Activated CD4-positive, alpha-beta T cell treated with anti-CD3 and anti-CD28 coated beads, Interleukin-2, amount 10 ng/mL, durations not matched to agents 7 days and 5 days (primary cell): ENCODE measurements around the gene UBE2E3. TPM values are rescaled to one million over a fixed set of nuclear protein-coding genes. Genes with fewer than 3 reads are reported as not detected.
"Not testable (repeated sequence)": the region's sequence is repeated elsewhere in the genome, so short reads cannot be mapped to it uniquely, and the experiment has no call there.

ENCODE experiments used
- CTCF ChIA-PET: fragments of 350-600 bp; sonication (Branson Sonifier 250); formaldehyde crosslinking; loops from one replicate; lab custom pipeline; 2021; ENCODE audit warnings: antibody characterized with exemption; lab: Charles Lee
- POLR2A ChIA-PET: fragments of 350-600 bp; sonication (Branson Sonifier 250); formaldehyde crosslinking; loops from one replicate; lab custom pipeline; 2021; ENCODE audit warnings: antibody characterized with exemption; lab: Charles Lee
- DNase-seq: peaks from one replicate; pipeline ENCODE4 v3.0.0-alpha.2; 2020
- H3K27ac Mint-ChIP-seq: one replicate; pipeline ENCODE4 v1.8.0; 2021; ENCODE audit warnings: mild to moderate bottlenecking, moderate library complexity, mixed read lengths
- H3K27me3 Mint-ChIP-seq: one replicate; pipeline ENCODE4 v1.8.0; 2021; ENCODE audit warnings: mixed read lengths
- H3K36me3 Mint-ChIP-seq: one replicate; pipeline ENCODE4 v1.8.0; 2021; ENCODE audit warnings: low read depth, mixed read lengths
- H3K4me1 Mint-ChIP-seq: one replicate; pipeline ENCODE4 v1.8.0; 2021; ENCODE audit warnings: mixed read lengths
- H3K4me3 Mint-ChIP-seq: one replicate; pipeline ENCODE4 v1.8.0; 2021; ENCODE audit warnings: mild to moderate bottlenecking, moderate library complexity, mixed read lengths
- H3K9me3 Mint-ChIP-seq: one replicate; pipeline ENCODE4 v1.8.0; 2021; ENCODE audit warnings: mixed read lengths
- total RNA-seq, 2 experiments: library from RNA; stranded (reverse); gene quantifications; one replicate each; pipeline ENCODE4 v1.2.3, GENCODE V29; 2021

The UBE2E3 gene
- 10 to 100 TPM; 33.3 to 41.7 TPM for total RNA-seq

- Mint-ChIP-seq H3K9me3 (no peaks in the 10 kb centered on the region), H3K27me3 (peaks cover 26% of the 10 kb centered on the region), H3K27ac (peak within 1 kb of the TSS; percentile 98), H3K36me3 (peaks cover 11% of the 10 kb centered on the region), H3K4me1 (peaks cover 33% of the 10 kb centered on the region), H3K4me3 (peak within 1 kb of the TSS; percentile 97)
- POLR2A ChIA-PET, result interaction anchor here (0.6 to 0.8 kb wide), 2 partner anchors 15 to 320 kb away, joined by 3 read pairs; no protein-coding TSS in a partner anchor
- CTCF ChIA-PET, result interaction anchor here (0.6 to 2.7 kb wide), 13 partner anchors 11 to 1007 kb away, joined by 3 to 28 read pairs (median 3); no protein-coding TSS in a partner anchor
- DNase-seq, result peak; percentile 79
Observed at GRCh38 chr2:180980106-180980942, at the start of gene UBE2E3. Gene UBE2E3 (plus strand): TSS chr2:180980605. CDS start chr2:180982043, 1,438 bp downstream.

GRCh38 chr2:180931841-180932240 lies 48.6 kb upstream of the UBE2E3 start:
- Mint-ChIP-seq H3K27me3 (peaks cover 12% of the 10 kb centered on the region), H3K36me3 (no peaks in the 10 kb centered on the region), H3K9me3 (no peaks in the 10 kb centered on the region), H3K4me1 (no peaks in the 10 kb centered on the region), H3K27ac (no peak overlapping the region), H3K4me3 (no peak overlapping the region)
- POLR2A ChIA-PET, result no interaction called here
- CTCF ChIA-PET, result interaction anchor here (1.1 kb wide), 1 partner anchor 47 kb away, joined by 3 read pairs; no protein-coding TSS in a partner anchor
- no peak for DNase-seq

DNA sequence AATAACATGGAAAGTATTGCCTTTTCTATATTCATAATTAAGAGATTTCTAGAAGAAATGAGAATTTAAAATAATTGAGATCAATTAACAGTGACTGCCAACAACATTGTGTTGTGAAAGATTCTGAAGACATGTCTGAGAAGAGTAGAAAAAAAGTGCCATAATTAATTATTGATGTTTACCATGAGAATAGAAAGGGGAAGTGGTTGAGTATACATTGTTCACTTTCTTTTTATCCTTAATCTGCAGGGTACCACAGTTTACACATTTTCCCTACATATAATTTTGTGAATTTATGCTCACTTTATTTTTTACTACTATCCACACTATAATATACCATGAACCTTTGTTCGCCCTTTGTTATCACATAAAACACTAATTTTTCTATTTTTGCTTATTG lies 47.1 kb upstream of the UBE2E3 start:
- no peak for DNase-seq
- Mint-ChIP-seq H3K27me3 (peaks cover 11% of the 10 kb centered on the region), H3K9me3 (peaks cover 8% of the 10 kb centered on the region), H3K36me3 (no peaks in the 10 kb centered on the region), H3K4me3 (no peak overlapping the region), H3K27ac (no peak overlapping the region), H3K4me1 (peaks cover 10% of the 10 kb centered on the region)
- ChIA-PET CTCF (interaction anchor here (1.4 kb wide), 1 partner anchor 15 kb away, joined by 3 read pairs; no protein-coding TSS in a partner anchor), POLR2A (no interaction called here)

DNA sequence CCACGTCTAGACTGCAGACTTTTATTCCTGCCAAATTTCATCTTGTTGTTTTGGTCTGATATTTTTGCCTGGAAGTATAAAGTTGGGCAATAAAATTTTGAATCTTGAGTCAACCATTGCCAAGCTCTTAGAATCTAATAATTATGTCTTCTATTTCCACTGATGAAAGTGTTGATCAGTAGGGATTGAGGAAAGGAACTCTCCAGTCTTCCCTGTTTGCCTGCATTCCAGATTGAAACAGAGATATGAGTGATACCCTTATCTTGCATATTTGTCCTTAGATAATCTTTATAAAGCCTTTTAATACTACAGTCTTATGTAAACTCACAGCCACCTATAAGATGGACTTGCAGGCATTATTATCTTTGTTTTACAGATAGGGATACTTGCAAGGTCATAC lies 45.5 kb upstream of the UBE2E3 start:
- H3K36me3 Mint-ChIP-seq, result no peaks in the 10 kb centered on the region
- CTCF ChIA-PET, result no interaction called here
- H3K4me3 Mint-ChIP-seq, result no peak overlapping the region
- POLR2A ChIA-PET, result no interaction called here
- peaks cover 13% of the 10 kb centered on the region for H3K9me3 Mint-ChIP-seq
- DNase-seq, result no peak
- H3K27me3 Mint-ChIP-seq, result peaks cover 8% of the 10 kb centered on the region
- no peak overlapping the region for H3K27ac Mint-ChIP-seq
- peaks cover 12% of the 10 kb centered on the region for H3K4me1 Mint-ChIP-seq

- peaks cover 13% of the 10 kb centered on the region for H3K9me3 Mint-ChIP-seq
- H3K4me1 Mint-ChIP-seq, result peaks cover 12% of the 10 kb centered on the region
- POLR2A ChIA-PET, CTCF ChIA-PET, H3K27ac Mint-ChIP-seq, H3K4me3 Mint-ChIP-seq, H3K36me3 Mint-ChIP-seq, H3K27me3 Mint-ChIP-seq: not testable (repeated sequence)
- DNase-seq, result peak; percentile 14
Observed at GRCh38 chr2:180937480-180937879, 42.9 kb upstream of the UBE2E3 start.

- ChIA-PET POLR2A (no interaction called here), CTCF (no interaction called here)
- Mint-ChIP-seq H3K36me3 (no peaks in the 10 kb centered on the region), H3K4me1 (peaks cover 12% of the 10 kb centered on the region), H3K27me3 (peaks cover 11% of the 10 kb centered on the region), H3K27ac (no peak overlapping the region), H3K4me3 (no peak overlapping the region), H3K9me3 (peaks cover 13% of the 10 kb centered on the region)
- DNase-seq, result no peak
Observed at GRCh38 chr2:180938451-180938850, 42.0 kb upstream of the UBE2E3 start.

DNA sequence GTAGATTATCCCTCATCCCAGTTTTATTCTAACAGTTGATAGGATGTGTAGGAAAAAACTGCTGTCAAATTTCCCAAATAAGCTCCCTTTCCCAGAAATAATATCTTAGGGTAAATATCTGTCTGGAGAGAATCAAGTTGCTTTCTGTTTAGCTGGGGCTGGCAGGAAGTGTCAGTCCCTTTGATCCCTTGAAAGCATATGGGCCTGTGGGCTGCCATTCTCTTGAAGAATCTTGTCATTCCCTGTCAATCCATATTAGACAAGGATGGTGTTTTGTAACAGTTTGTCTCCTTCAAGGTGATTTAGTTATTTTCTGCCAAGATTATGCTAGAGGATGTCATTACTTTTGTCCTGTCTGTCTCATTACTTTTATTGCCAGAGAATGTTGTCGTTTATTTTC lies 37.1 kb upstream of the UBE2E3 start:
- CTCF ChIA-PET, result interaction anchor here (0.5 kb wide), 1 partner anchor 980 kb away, joined by 3 read pairs; no protein-coding TSS in a partner anchor
- H3K27me3 Mint-ChIP-seq, result peaks cover 5% of the 10 kb centered on the region
- H3K4me1 Mint-ChIP-seq, result peaks cover 2% of the 10 kb centered on the region
- no peaks in the 10 kb centered on the region for H3K36me3 Mint-ChIP-seq
- DNase-seq, result no peak
- H3K4me3 Mint-ChIP-seq, result no peak overlapping the region
- peaks cover 5% of the 10 kb centered on the region for H3K9me3 Mint-ChIP-seq
- no peak overlapping the region for H3K27ac Mint-ChIP-seq
- POLR2A ChIA-PET, result no interaction called here

- no peaks in the 10 kb centered on the region for H3K4me1 Mint-ChIP-seq
- no peak for DNase-seq
- H3K4me3 Mint-ChIP-seq, result no peak overlapping the region
- ChIA-PET CTCF (no interaction called here), POLR2A (no interaction called here)
- H3K9me3 Mint-ChIP-seq, result no peaks in the 10 kb centered on the region
- H3K27me3 Mint-ChIP-seq, result peaks cover 7% of the 10 kb centered on the region
- H3K36me3 Mint-ChIP-seq, result no peaks in the 10 kb centered on the region
- no peak overlapping the region for H3K27ac Mint-ChIP-seq
Observed at GRCh38 chr2:180944372-180944771, 36.0 kb upstream of the UBE2E3 start.

GRCh38 chr2:180947208-180947689 lies 33.2 kb upstream of the UBE2E3 start:
- Mint-ChIP-seq H3K27me3 (peaks cover 17% of the 10 kb centered on the region), H3K4me1 (peaks cover 3% of the 10 kb centered on the region), H3K4me3 (no peak overlapping the region), H3K36me3 (no peaks in the 10 kb centered on the region), H3K9me3 (no peaks in the 10 kb centered on the region), H3K27ac (no peak overlapping the region)
- POLR2A ChIA-PET, result no interaction called here
- CTCF ChIA-PET, result no interaction called here
- DNase-seq, result no peak

- Mint-ChIP-seq H3K4me3 (no peak overlapping the region), H3K27ac (no peak overlapping the region), H3K27me3 (peaks cover 14% of the 10 kb centered on the region), H3K4me1 (peaks cover 5% of the 10 kb centered on the region), H3K9me3 (no peaks in the 10 kb centered on the region), H3K36me3 (no peaks in the 10 kb centered on the region)
- ChIA-PET POLR2A (no interaction called here), CTCF (interaction anchor here (0.8 kb wide), 1 partner anchor 30 kb away, joined by 3 read pairs; the partner anchor contains the start of gene UBE2E3)
- no peak for DNase-seq
Observed at GRCh38 chr2:180949896-180950295, 30.5 kb upstream of the UBE2E3 start.

DNA sequence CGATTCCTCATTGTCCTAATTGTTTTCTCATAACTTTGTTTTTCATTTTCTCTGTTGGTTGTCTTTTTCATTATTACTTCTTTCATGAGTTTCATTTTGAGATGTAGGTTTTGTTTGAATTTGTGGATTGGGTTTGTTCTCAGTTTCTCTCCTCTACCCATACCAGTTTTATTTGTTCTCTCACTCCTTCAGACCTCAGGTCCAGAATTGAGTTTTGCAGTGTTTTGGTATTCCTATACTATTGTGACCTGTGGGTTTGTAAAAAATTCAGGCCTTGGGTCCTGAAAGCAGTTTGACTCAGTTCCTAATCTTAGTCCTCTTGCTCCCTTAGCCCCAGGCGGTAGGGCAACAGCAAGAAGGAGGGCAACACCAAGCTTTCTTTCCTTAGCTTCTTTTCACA lies 28.3 kb upstream of the UBE2E3 start:
- no peak for DNase-seq
- Mint-ChIP-seq H3K27me3 (peaks cover 23% of the 10 kb centered on the region), H3K4me3 (no peak overlapping the region), H3K36me3 (no peaks in the 10 kb centered on the region), H3K9me3 (no peaks in the 10 kb centered on the region), H3K4me1 (peaks cover 5% of the 10 kb centered on the region), H3K27ac (no peak overlapping the region)
- ChIA-PET CTCF (interaction anchor here (0.8 kb wide), 1 partner anchor 41 kb away, joined by 3 read pairs; no protein-coding TSS in a partner anchor), POLR2A (no interaction called here)

DNA sequence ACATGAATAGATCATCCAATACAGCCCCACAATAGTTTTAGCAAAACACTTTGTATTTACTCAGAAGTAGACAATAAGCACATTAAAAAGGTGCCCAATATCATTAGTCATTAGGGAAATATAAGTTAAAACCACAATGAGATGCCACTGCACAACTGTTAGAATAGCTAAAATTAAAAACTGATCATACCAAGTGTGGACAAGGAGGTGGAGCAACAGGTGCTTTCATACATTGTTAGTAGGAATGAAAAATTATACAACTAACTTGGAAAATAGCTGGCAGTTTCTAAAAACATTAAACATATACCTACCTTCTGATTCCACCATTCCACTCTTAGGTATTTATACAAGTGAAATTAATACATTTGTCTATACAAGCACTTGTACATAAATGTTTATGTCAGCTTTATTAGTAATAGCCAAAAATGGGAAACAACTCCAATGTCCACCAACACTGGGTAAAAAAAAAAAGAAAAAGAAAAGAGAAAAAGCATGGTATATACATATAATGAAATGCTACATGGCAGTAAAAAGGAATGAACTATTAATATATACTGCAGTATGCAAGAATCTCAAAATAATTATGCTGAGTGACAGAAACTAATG lies 27.6 kb upstream of the UBE2E3 start:
- peaks cover 25% of the 10 kb centered on the region for H3K27me3 Mint-ChIP-seq
- H3K27ac Mint-ChIP-seq, result no peak overlapping the region
- CTCF ChIA-PET, result interaction anchor here (0.8 kb wide), 1 partner anchor 40 kb away, joined by 3 read pairs; no protein-coding TSS in a partner anchor
- no peak overlapping the region for H3K4me3 Mint-ChIP-seq
- DNase-seq, result no peak
- no peaks in the 10 kb centered on the region for H3K9me3 Mint-ChIP-seq
- H3K36me3 Mint-ChIP-seq, result no peaks in the 10 kb centered on the region
- H3K4me1 Mint-ChIP-seq, result peaks cover 5% of the 10 kb centered on the region
- POLR2A ChIA-PET, result no interaction called here

DNA sequence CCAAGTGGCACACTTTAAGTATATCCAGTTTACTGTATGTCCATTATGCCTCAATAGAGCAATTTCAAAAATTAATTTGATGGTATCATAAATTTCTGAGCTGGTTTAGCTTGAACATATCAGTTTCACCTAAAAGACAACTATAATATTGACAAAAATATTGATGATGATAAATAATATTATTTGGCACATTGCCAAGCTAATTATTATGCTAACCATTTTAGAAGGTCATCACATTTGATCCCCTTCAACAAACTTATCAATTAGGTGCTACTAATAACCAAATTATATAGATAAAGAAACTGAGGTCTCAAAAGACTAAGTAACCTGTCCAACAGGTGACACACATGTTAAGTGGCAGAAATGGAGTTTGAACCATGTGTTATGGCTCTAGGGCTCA lies 26.9 kb upstream of the UBE2E3 start:
- Mint-ChIP-seq H3K9me3 (no peaks in the 10 kb centered on the region), H3K4me3 (no peak overlapping the region), H3K27ac (no peak overlapping the region), H3K36me3 (no peaks in the 10 kb centered on the region), H3K4me1 (peaks cover 5% of the 10 kb centered on the region), H3K27me3 (peaks cover 21% of the 10 kb centered on the region)
- DNase-seq, result no peak
- CTCF ChIA-PET, result no interaction called here
- POLR2A ChIA-PET, result no interaction called here
